ENCODE data around the gene EXOG. TPM values are rescaled to one million over a fixed set of nuclear protein-coding genes. Genes with fewer than 3 reads are reported as not detected.

The EXOG gene
- total RNA-seq, 1 experiment from 2014 or later = 10.9 TPM

DNA sequence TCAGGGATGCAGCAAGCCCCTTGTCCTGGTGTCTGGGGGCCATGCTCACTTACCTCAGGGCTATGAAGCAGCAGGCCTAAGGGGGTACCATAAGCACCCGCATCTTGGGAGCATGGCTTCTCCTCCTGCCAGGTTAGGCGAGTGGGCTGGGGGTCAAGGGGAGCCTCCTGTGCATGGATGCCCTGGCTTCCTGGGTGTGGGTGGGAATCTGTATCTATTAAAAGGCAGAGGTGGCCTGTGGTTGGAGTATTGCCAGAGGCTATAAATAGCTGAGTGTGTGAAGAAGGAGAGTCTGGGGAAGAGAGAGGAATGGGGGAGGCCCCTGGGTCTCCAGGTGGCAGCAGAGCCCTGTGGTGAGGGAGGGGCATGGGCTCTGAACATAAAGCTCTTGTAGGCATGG lies 22.9 kb upstream of the EXOG start:
- DNase-seq (ENCODE audit: low spot score) = no peak

DNA sequence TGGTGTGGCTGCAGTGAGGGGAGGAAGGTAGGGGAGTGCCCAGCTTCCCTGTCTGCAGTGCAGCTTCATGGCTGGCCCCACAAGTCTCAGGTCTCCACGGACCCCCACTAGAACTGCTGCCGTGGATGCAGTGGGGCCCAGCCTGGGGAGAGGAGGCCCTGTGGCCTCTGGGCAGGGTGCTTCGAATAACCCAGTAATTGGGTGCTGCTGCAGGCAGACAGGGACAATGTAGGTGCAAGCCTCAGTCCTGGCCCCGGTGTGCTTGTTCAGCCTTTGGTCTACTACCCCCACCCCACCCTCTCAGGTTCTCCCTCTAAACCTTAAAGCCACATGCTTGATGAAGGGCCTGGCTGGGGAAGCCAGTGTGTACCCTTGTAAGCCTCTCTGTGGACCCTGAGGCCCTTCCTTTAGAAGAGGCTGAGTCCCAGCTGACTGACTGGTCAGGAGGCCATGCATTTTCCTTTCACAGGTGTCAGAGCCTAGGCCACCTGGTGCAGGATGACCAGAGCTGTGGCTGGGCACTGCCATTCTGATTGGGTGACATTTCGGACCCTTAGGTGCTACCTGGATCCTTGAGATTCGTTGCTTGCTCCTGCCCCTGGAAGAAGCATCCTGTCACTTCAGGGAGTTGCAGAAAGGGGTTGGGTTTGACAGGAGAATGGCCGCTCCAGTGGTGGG lies 21.1 kb upstream of the EXOG start:
- no peak for DNase-seq (ENCODE audit: low spot score)

DNA sequence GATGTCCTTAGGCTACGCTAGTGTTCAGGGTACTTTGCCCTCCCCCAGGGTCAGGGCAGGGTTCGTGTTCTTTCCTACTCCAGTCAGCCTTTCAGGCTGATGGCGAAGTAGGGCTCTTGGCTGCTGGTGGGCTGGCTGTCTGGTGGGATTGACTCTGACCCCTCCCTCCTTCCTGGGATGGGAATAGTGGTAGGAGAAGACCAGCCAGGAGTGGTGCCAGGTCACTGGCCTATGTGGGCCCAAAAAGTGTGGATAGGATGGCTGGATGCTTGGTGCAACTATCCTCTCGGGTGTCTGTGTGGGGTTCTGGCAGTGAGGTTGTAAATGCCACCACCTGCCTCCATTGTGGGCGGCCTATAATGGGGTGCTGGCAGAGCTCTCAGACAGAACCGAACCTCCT lies 20.4 kb upstream of the EXOG start:
- DNase-seq (ENCODE audit: low spot score) = no peak

DNA sequence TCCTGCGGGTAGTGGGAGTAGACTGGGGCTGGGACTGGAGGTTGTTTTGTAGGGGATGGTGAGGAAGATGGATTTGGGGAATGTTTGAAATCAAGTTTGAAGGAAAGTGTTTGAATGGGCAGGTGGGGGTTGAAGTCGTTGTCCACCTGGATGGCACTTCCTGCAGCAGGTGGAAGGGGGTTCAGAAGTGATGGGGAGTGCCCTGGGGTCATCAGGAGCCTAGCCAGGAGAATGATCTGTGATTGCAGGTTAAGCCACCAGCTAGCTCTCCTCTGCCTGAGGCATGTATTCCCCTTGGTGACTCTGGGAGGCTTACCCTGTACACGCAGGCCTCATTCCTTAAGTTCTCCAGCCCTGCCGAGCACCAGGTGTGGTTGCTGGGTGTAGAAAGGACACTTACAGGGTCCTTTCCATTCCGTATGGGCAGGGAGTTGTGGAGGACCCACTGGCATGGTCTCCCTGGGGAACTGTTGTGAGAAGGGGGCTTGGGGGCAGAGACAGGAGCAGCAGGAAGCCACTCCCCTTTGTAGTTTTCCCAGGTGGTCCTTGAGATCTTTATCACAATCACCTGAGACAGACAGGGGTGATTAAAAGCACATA lies 19.9 kb upstream of the EXOG start:
- DNase-seq (ENCODE audit: low spot score) = no peak

DNA sequence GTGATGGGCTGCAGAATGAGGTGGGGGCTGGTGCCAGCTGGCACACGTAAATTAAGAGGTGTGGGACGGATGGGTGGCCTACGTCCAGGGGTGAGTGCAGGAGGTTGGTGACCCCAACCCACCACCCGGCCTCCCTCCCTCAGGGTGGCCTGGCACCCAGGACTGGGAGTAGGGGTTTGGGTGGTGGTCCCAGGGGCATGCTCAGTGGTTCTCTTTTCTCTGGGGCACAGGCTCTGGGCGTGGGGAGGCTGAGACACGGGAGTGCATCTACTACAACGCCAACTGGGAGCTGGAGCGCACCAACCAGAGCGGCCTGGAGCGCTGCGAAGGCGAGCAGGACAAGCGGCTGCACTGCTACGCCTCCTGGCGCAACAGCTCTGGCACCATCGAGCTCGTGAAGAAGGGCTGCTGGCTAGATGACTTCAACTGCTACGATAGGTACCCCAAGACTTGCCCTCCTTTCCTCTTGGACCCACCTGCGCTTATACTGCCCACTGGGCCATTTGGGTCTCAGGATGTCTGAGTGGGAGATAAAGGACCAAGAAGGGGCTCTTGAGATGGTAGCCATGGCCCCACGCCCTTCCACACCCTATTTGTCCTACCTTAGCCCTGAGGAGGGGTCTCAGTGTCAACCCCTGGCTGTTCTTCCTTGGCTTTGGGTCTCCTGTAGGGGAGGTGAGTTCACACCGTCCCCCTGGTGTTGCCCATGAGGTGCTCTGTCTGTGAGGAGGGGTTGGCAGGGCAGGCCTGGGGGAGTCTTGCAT lies 18.9 kb upstream of the EXOG start:
- no peak for DNase-seq (ENCODE audit: low spot score)

DNA sequence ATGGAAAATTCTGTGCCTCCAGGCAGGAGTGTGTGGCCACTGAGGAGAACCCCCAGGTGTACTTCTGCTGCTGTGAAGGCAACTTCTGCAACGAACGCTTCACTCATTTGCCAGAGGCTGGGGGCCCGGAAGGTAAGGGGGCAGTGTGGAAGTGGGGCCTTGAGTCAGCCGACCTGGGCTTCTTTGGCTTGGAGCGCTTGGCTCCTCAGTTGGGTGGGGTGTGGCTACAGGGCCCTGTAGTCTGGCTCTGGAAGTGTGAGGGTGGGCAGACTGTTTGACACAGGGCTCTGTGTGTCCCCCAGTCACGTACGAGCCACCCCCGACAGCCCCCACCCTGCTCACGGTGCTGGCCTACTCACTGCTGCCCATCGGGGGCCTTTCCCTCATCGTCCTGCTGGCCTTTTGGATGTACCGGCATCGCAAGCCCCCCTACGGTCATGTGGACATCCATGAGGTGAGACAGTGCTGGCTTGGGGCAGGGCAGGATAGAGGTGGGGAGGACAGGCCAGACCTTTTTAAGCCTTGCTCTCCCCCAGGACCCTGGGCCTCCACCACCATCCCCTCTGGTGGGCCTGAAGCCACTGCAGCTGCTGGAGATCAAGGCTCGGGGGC lies 18.2 kb upstream of the EXOG start:
- DNase-seq (ENCODE audit: low spot score) = no peak

DNA sequence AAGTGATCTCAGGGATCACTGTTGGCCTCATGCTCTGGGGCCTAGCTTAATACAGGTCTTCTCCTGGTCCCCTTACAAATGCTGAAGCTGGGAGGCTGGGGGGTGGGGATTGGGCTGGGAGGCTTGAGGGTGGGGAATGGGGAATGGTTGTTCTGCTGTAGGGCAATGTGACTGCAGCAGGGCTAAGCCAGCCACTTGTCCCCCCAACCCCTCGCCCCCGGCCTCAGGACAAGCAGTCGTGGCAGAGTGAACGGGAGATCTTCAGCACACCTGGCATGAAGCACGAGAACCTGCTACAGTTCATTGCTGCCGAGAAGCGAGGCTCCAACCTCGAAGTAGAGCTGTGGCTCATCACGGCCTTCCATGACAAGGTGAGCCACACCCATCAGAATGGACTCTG lies 17.2 kb upstream of the EXOG start:
- DNase-seq (ENCODE audit: low spot score) = no peak

DNA sequence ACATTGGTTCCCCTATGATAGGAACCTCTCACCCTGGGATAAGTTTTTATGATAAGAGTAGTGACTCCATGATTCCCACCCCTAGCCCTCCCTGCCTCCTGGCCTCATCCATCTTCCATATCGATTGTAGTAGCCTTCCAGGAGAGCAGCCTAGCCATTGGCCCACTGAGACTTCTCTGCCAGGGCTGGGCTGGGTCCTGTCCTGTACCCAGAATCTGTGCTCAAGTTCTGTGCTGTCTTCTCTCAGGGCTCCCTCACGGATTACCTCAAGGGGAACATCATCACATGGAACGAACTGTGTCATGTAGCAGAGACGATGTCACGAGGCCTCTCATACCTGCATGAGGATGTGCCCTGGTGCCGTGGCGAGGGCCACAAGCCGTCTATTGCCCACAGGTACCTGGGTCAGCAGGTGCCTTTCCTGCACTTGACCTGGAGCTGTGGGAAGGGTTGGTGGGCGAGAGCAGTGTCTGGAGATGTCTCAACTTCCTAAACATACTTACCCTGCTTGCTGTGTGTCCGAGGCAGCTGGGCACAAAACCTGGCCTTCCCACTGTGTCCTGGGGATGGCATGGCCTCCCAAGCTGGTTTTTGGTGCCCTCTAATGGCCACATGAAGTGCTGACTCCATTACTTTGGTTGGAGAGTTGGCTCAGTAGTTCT lies 16.6 kb upstream of the EXOG start:
- DNase-seq (ENCODE audit: low spot score) = peak; percentile 55

DNA sequence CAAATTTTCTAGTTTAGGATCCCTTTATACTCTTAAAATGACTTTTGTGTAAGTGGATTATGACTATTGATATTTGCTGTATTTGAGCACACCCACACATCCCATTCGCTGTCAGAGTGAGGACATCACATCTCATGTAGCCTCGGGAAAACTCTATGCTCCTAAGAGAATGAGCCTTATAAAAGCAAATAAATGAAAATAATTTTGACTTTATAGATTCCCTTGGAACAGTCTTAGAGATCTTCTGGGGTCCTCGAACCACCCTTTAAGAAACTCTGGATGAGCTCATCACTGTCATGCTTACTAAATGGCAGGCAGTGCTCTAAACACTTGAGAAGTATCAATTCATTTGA lies 16.1 kb upstream of the EXOG start:
- no peak for DNase-seq (ENCODE audit: low spot score)

DNA sequence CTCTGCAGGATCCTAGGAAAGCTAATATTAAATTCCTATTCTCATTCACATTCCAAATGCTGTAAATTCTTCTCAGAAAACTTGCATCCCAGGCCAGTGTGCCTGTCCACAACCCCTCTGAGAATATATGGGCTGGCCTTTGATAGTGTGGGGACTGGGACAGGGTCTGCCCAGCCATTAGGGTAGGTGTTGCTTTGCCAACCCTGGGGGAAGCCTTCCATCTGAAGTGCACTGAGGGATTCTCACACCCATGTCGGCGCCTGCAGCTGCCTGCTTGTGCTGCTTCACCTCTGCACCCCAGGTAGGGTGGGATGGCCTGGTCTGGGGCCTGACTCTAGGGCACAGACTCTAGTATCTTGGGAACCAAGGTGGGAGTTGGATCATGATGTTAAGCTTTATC lies 15.2 kb upstream of the EXOG start:
- DNase-seq (ENCODE audit: low spot score) = no peak

DNA sequence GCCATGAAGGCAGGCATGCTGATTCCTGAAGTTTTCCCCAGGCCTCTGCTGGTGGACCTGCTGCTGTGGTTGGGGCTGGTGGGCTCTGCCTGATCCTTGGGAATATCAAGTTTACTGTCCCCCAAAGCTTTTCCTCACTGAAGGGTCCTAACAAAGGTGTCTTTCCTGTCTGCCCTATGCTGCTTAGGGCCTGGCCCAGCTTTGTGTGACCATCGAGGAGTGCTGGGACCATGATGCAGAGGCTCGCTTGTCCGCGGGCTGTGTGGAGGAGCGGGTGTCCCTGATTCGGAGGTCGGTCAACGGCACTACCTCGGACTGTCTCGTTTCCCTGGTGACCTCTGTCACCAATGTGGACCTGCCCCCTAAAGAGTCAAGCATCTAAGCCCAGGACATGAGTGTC lies 13.2 kb upstream of the EXOG start:
- DNase-seq (ENCODE audit: low spot score) = no peak

DNA sequence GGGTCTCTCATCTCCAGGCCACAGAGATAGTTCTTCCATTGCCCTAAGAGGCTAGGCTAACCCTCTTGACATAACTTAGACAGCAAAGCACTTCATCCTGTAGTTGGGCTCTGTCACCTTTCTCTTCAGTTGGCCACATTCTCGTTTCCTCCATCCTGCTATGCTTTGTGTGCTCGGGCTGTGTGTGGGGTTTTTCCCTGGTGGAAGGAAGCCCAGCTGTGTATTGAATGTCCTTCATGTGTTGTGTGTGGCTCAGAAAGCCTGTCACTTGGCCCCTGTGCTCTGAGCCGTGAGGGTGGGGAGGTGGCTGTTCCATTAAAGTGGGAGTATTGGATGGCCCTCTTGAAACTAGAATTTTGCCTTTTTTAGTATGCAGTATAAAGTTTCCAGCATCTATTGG lies 8.8 kb upstream of the EXOG start:
- DNase-seq (ENCODE audit: low spot score) = no peak

DNA sequence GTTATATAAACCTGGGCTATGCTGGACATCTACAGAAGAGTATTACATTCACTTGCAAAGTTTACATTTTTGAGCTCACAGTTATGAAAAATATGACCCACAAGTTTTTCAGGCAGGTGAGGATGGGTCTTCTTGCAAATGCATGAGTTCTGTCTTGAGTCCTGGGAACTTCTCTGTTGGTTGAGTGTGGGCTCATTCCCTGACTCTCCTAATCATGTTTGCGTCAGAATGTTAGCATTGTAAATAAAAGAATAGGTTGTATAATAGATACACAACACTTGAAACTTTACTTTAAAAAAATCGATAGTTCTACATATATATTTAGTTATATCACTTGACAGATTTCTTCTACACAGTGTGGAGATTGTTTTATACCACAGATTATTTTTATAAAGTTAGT lies 7.2 kb upstream of the EXOG start:
- no peak for DNase-seq (ENCODE audit: low spot score)

DNA sequence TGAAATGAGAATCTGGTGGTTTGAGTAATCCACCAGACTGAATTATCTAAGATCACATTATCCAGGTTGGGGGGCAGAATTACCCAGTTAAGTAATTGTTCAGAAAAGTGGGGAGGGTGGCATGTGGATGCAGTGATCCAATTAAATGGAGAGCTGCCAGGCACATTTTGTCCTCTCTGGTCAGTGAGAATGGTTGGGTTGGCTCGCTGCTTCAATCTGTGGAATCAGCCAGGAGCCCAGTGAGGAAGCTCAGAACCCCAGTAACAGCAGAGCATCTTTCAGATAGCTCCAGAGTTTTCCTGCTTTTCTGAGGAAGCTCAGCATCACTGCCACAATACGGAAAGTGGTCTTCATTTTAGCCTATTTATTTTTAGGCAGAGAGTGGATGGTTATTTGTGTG lies 6.4 kb upstream of the EXOG start:
- no peak for DNase-seq (ENCODE audit: low spot score)

DNA sequence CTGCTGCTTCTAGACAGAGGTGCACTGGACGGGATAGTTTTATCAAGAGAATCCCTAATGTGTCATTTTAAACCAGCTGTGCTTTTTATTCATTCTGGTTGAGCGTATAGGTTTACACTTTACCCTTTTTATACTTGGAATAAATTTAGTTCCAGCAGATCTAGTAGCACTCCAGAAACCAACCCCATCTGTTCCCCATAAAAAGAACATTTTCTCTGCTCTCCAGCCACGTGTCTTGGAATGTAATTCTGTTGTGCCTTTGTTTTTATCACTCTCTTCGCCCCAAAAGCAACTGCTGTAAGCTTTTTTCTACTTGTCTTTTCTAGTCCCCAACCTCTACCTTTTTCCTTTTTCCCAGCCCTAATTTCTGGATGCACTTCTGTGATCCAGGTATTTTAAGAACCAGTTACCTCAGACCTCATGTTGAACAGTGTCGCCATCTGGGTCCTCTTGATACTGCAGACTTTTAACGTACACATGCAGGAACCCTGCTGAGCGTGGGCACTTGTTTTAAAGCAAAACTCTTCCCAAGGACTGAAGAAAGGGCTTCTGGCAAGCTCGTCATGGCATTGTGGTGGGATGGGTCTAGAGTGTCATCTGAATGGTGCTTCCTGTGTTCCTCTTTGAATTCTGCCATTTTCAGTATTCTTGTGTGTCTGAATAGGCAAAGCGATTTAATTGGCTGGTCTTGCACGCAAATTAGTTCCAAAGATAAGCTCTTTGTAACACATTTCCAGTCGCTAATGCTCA lies 5.7 kb upstream of the EXOG start:
- DNase-seq (ENCODE audit: low spot score) = no peak

DNA sequence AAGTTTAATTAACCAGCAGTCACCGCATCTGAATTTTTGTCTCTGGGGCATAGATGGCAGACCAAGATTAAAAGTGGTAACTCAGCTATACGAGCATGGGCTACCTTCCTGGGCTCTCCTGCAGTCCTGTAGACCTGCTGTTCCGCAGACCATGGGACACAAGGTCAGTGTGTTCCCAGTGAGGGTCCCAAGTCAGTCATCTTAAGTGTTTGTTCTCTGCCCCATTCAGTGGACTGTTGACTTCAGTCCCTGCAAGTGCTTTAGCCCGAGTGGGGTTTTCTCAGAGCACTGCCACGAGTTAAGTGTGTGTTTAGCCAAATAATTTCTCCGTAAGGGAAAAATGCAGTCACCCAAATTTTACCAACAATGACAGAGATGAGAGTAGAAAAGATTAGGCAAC lies 4.9 kb upstream of the EXOG start:
- no peak for DNase-seq (ENCODE audit: low spot score)

DNA sequence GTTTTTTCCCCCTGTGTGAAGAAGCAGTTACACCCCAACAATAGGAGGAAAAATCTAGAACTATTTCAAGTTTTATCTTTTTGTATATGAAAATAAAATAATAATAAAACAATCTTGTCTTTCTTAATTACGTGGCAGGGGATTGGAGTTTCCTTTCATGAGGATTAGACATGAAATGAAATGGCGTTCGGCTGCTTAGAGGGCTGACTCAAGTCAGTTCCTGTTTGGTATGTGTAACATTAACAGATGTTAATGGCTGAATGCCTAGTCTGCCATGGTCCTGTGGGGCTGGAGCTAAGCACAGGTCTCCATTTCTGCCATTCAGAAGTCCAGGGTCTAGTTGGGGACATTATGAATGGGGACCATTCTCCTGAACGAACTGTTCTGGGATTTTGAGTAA lies 3.1 kb upstream of the EXOG start:
- no peak for DNase-seq (ENCODE audit: low spot score)

DNA sequence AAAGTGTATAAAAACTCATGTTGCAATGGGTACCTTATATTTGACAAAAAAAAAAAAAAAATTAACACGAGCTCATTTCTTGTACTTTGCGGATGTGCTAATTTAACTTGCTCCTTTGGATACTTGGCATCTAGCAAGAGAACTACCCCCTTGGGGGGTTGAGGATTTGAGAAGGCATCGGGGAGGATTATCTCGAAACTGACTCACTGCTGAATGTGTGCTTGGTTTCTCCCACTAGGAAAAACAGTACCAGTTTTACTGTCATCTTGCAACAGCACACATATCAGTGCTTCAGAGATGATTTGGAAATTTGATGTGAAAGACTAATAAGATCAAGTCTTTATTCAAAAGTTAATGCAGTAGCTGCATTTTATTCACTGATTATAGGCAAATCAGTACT lies 891 bp downstream of the EXOG start:
- peak; percentile 28 for DNase-seq (ENCODE audit: low spot score)

DNA sequence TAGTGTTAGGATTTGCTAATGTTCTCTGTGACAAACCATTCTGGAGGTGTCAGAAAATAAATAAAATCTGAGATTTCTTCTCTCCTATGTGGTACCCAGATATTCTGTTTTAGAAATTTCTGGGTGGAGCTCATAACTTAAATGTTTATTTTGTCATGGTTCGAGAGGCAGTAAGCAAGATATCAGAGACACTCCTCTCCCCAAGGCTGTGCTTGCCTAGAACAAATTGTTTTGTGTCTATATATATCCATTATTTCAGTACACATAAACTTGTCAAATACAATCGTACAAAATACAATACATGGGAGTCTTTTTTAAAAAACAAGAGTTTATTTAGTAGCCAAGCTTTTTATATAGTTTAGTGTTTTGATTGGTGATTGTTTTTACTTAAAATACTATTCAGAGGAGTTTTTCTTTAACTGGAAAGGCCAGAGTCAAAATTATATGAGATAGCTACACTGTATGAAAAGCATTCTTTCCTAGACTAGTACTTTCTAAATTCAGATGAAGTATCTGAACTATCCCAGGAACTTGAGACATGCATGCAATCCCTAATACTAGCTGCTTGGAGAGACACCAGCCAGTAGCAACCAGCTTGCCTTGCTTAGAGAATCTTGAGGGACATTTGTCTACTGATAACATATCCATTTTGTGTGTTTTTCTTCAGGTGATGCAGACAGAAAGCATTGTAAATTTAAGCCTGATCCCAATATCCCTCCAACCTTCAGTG lies 4.7 kb downstream of the EXOG start:
- no peak for DNase-seq (ENCODE audit: low spot score)

DNA sequence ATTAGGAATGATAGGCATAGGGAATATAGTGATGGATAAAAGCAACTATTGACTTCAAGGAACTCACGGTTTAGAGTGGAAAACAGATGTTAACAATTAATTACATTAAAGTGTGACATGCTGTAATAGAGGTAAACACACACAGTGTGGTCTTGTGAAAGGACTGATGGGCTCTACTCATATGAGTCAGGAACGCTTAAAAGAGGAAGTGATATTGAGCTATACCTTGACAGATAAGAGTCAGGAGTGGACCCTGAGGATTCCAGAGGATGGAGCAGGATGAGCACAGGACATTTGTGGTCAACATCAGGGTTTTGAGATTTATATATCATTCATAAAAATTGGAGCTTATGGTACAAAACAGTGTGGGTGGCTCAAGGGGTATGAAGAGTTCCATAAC lies 11.0 kb downstream of the EXOG start:
- DNase-seq (ENCODE audit: low spot score) = no peak

DNA sequence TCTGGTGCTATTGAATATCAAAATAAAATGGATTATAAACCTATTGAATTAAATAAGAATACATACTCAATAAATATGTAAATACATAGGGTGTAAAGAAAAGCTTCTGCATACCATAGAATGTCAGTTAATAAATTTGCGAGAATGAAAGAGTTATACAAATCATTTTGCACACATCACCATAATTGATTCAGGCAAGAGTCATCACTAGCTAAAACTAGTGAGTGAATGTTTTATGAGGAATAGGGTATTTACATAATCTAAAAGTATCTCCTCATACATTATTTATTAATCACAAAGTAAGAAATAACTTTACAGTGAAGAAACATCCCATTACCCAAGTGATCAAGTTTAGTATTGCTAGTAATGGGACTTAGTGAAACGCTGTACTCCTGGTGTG lies 13.6 kb downstream of the EXOG start:
- no peak for DNase-seq (ENCODE audit: low spot score)
